BE2C (cell line): ENCODE data around the gene ADTRP.

Source experiments
- DNase-seq: peaks from one replicate; pipeline ENCODE4 v3.0.0-alpha.2; 2020
- H3K27me3 ChIP-seq: fragments of 250-450 bp; sonication (Bioruptor Pico); 2 replicates; pipeline ENCODE4 v1.5.1; 2020; ENCODE audit warnings: mild to moderate bottlenecking
- H3K36me3 ChIP-seq: fragments of 250-450 bp; sonication (Bioruptor Pico); 2 replicates; pipeline ENCODE4 v1.5.1; 2020; ENCODE audit warnings: mild to moderate bottlenecking
- H3K4me1 ChIP-seq: fragments of 250-450 bp; sonication (Bioruptor Pico); 2 replicates; pipeline ENCODE4 v1.5.1; 2020
- H3K4me3 ChIP-seq: 2 replicates; pipeline ENCODE4 v1.5.1; 2011; ENCODE audit warnings: low read depth, low read length
- H3K9me3 ChIP-seq: fragments of 250-450 bp; sonication (Bioruptor Pico); 2 replicates; pipeline ENCODE4 v1.5.1; 2020
- TF ChIP-seq, protein P1 (sequence below): IDR thresholded peaks from 2 replicates; pipeline ENCODE4 v1.5.1; 2012; ENCODE audit warnings: mild to moderate bottlenecking, low read depth, low read length

Gene ADTRP

DNA sequence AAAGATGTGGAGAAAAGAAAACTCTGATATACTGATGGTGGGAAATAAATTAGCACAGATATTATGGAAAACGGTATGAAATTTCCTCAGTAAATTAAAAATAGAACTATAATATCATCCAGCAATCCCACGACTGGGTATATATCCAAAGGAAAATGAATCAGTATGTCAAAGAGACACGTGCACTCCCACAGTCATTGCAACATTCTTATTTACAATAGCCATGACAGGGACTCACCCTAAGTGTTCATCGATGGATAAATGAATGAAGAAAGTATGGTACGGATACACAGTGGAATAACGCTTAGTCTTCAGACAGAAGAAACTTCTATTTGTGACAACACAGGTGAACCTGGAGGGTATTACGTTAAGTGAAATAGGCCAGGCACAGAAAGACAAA is 5.7 kb upstream of the ADTRP start:
- DNase-seq: no peak
- no peak overlapping the region for H3K4me3 ChIP-seq
- H3K27me3 ChIP-seq: no peaks in the 10 kb centered on the region
- H3K4me1 ChIP-seq: no peaks in the 10 kb centered on the region
- H3K36me3 ChIP-seq: no peaks in the 10 kb centered on the region
- H3K9me3 ChIP-seq: no peaks in the 10 kb centered on the region
- TF ChIP-seq, protein P1, sequence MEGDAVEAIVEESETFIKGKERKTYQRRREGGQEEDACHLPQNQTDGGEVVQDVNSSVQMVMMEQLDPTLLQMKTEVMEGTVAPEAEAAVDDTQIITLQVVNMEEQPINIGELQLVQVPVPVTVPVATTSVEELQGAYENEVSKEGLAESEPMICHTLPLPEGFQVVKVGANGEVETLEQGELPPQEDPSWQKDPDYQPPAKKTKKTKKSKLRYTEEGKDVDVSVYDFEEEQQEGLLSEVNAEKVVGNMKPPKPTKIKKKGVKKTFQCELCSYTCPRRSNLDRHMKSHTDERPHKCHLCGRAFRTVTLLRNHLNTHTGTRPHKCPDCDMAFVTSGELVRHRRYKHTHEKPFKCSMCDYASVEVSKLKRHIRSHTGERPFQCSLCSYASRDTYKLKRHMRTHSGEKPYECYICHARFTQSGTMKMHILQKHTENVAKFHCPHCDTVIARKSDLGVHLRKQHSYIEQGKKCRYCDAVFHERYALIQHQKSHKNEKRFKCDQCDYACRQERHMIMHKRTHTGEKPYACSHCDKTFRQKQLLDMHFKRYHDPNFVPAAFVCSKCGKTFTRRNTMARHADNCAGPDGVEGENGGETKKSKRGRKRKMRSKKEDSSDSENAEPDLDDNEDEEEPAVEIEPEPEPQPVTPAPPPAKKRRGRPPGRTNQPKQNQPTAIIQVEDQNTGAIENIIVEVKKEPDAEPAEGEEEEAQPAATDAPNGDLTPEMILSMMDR: no peak

GRCh38 chr6:11783524-11784064 is 5.0 kb upstream of the ADTRP start:
- Histone ChIP-seq H3K4me3 (no peak overlapping the region), H3K9me3 (no peaks in the 10 kb centered on the region), H3K36me3 (no peaks in the 10 kb centered on the region), H3K4me1 (no peaks in the 10 kb centered on the region), H3K27me3 (no peaks in the 10 kb centered on the region)
- no peak for DNase-seq
- TF ChIP-seq, protein P1: no peak

DNA sequence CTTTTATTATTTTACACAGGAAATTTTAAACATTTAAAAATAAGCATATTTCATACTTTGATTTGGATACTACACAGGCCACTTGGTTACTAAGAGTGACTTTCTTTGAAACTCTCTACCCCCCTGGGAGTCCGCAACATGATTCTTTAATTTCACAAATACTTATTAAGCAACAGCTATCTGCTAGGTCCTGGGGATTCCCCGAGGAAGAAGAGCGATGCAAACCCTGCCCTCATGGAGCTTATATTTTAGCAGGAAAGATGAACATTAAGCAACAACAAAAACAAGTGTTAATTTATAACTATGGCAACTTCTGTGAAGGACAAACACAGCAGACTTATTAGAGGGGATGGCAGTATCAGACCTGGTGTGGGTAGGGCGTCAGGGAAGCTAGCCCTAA is 3.9 kb upstream of the ADTRP start:
- TF ChIP-seq, protein P1: no peak
- Histone ChIP-seq H3K36me3 (no peaks in the 10 kb centered on the region), H3K4me1 (no peaks in the 10 kb centered on the region), H3K27me3 (no peaks in the 10 kb centered on the region), H3K9me3 (no peaks in the 10 kb centered on the region), H3K4me3 (no peak overlapping the region)
- no peak for DNase-seq

DNA sequence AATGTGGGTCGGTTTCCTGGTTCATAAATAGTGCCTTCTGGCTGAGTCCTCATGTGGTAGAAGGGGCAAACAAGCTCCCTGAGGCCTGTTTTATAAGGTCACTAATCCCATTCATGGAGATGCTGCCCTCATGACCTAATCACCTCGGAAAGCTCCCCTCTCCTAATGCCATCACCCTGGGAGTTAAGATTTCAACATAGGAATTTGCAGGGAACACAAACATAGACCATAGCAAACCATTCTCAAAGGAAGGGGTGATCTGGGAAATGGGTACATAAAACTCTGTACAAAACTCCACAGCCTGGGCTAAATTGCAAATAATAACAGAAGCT is 1.5 kb upstream of the ADTRP start:
- TF ChIP-seq, protein P1: no peak
- no peak overlapping the region for H3K4me3 ChIP-seq
- H3K4me1 ChIP-seq: no peaks in the 10 kb centered on the region
- no peaks in the 10 kb centered on the region for H3K36me3 ChIP-seq
- no peaks in the 10 kb centered on the region for H3K9me3 ChIP-seq
- no peaks in the 10 kb centered on the region for H3K27me3 ChIP-seq
- no peak for DNase-seq

GRCh38 chr6:11779329-11780096 is 910 bp upstream of the ADTRP start:
- TF ChIP-seq, protein P1: no peak
- H3K36me3 ChIP-seq: no peaks in the 10 kb centered on the region
- no peaks in the 10 kb centered on the region for H3K4me1 ChIP-seq
- no peak for DNase-seq
- no peaks in the 10 kb centered on the region for H3K9me3 ChIP-seq
- no peak overlapping the region for H3K4me3 ChIP-seq
- H3K27me3 ChIP-seq: no peaks in the 10 kb centered on the region

GRCh38 chr6:11778036-11778435 is 567 bp downstream of the ADTRP start:
- H3K9me3 ChIP-seq: no peaks in the 10 kb centered on the region
- no peaks in the 10 kb centered on the region for H3K27me3 ChIP-seq
- DNase-seq: no peak
- no peaks in the 10 kb centered on the region for H3K36me3 ChIP-seq
- no peaks in the 10 kb centered on the region for H3K4me1 ChIP-seq
- TF ChIP-seq, protein P1: no peak
- no peak overlapping the region for H3K4me3 ChIP-seq
